ENCODE measurements around the gene MYO10. TPM values are rescaled to one million over a fixed set of nuclear protein-coding genes. Genes with fewer than 3 reads are reported as not detected.

MYO10 gene
- total RNA-seq, 1 experiment from 2014 or later = 71.9 TPM

DNA sequence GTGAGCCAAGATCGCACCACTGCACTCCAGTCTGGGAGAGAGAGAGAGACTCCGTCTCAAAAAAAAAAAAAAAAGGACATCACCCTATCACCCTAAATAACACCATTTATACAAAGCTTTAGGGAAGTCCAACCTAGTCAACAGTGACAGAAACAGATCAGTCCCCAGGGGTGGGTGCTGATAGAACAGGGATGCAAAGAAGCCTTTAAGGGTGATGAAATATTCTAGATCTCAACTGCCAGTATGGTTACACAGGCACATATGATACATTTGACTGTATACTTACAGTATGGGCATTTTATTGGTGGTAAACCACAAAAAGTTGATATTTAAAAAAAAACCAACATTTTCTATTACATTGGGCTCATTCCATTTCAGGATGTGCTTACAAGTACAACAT lies 324.1 kb downstream of the MYO10 start:
- H3K9me3 ChIP-seq (ENCODE audit: control insufficient read depth, insufficient read depth, low read depth, low read length) = no peaks in the 10 kb centered on the region
- DNase-seq (ENCODE audit: low read depth, low spot score) (no peak), ATAC-seq (no peak)
- H3K4me3 ChIP-seq (ENCODE audit: low read depth in 2 of 2, low read length in 2 of 2) = no peak overlapping the region
- intact Hi-C loops (cut with micrococcal nuclease; ENCODE audit: unreplicated experiment) = no loop called here
- H3K36me3 ChIP-seq (ENCODE audit: control insufficient read depth, insufficient read depth, low read length) = no peaks in the 10 kb centered on the region; the same call in 1 of the 2 replicates
- 0 out of 2 replicates have a peak, but pooled peaks cover 4% of the 10 kb centered on the region for H3K4me1 ChIP-seq (ENCODE audit: control insufficient read depth, insufficient read depth, low read length)
- no peak overlapping the region for H3K27ac ChIP-seq (ENCODE audit: low read length)
- peaks cover 4% of the 10 kb centered on the region; the same call in 1 of the 2 replicates for H3K27me3 ChIP-seq (ENCODE audit: control insufficient read depth, insufficient read depth, low read length)
- TF ChIP-seq TCF7L2 (IDR thresholded peaks at IDR 0.05; ENCODE audit: low read depth, low read length) = no peak
- TF ChIP-seq SIN3A (IDR thresholded peaks at IDR 0.05; ENCODE audit: borderline replicate concordance, insufficient read depth, low read depth, low read length) = no peak
- BruUV-seq (replicated peaks) = no TSS peak
- in situ Hi-C loops (cut with HindIII; ENCODE audit: low pct_unique_long_range_greater_than_20kb, low sequenced_read_pairs) = no loop called here
- ChIA-PET CTCF (interaction anchor here (1.0 kb wide), 1 partner anchor 578 kb away, joined by 3 read pairs; no protein-coding TSS in a partner anchor), POLR2A (interaction anchor here (0.5 kb wide), 1 partner anchor 595 kb away, joined by 3 read pairs; no protein-coding TSS in a partner anchor)

Measured in Panc1 (cell line).